Omental fat pad (tissue), 4 donors: Measurements from ENCODE around the gene TMA16. TPM values are rescaled to one million over a fixed set of nuclear protein-coding genes. Genes with fewer than 3 reads are reported as not detected.
"Not testable (repeated sequence)": the region's sequence is repeated elsewhere in the genome, so short reads cannot be mapped to it uniquely, and the experiment has no call there.

ENCODE experiments used
- ATAC-seq: fragments of 150-250 bp; one replicate; pipeline ENCODE4 v1.9.1; 2016; ENCODE audit warnings: mild to moderate bottlenecking, moderate library complexity; ENCODE audit not compliant: low FRiP score
- DNase-seq: peaks from one replicate; pipeline ENCODE4 v3.0.0-alpha.2; 2019; ENCODE audit warnings: low spot score
- CTCF ChIP-seq, 3 donors: fragments of 450-650 bp; IDR thresholded peaks; one replicate each; pipeline ENCODE4 v1.5.1; 2016 to 2017; ENCODE audit warnings: antibody characterized with exemption in 3 of 3, mild to moderate bottlenecking in 3 of 3, moderate library complexity in 2 of 3
- total RNA-seq, 4 donors: library from RNA; depleted of rRNA; stranded (reverse); fragments of >200 nt; gene quantifications; one replicate each; pipeline ENCODE4 v1.1.0, GENCODE V29; 2016

Gene TMA16
- total RNA-seq, 4 donors from 2014 or later, result 14.7 to 30.8 (median 26.6) TPM

- no peak for ATAC-seq
- DNase-seq, result no peak
- no peak for TF ChIP-seq CTCF (IDR thresholded peaks at IDR 0.05)
Observed at GRCh38 chr4:163536091-163536490, 41.6 kb downstream of the TMA16 start.

- ATAC-seq, result no peak
- TF ChIP-seq CTCF (IDR thresholded peaks at IDR 0.05), result no peak
- no peak for DNase-seq
Observed at GRCh38 chr4:163537114-163537513, 42.6 kb downstream of the TMA16 start.

GRCh38 chr4:163538820-163539219 lies 44.3 kb downstream of the TMA16 start:
- ATAC-seq, DNase-seq: not testable (repeated sequence)

GRCh38 chr4:163540448-163540847 lies 46.0 kb downstream of the TMA16 start:
- no peak for TF ChIP-seq CTCF (IDR thresholded peaks at IDR 0.05)
- ATAC-seq (no peak), DNase-seq (no peak)

DNA sequence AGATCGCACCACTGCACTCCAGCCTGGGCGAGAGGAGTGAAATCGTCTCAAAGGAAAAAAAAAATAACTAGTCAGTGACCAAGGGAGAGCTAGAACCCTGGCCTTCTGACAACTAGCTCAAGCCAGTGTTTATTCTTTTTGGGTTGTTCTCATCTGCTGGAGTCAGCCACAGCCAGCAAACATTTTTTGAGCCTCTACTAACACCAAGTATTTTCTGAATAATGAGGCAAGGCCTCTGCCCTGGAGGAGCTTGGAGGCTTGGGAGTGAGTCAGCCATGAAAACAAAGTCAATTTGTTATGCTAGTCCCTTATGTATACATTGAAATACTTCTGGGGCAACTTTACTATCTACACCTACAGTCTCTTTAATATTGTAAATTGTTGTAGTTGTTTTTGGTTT lies 46.5 kb downstream of the TMA16 start:
- DNase-seq (no peak), ATAC-seq (no peak)
- no peak for TF ChIP-seq CTCF (IDR thresholded peaks at IDR 0.05)

GRCh38 chr4:163542275-163542674 lies 47.8 kb downstream of the TMA16 start:
- ATAC-seq (no peak), DNase-seq (no peak)
- no peak for TF ChIP-seq CTCF (IDR thresholded peaks at IDR 0.05)

DNA sequence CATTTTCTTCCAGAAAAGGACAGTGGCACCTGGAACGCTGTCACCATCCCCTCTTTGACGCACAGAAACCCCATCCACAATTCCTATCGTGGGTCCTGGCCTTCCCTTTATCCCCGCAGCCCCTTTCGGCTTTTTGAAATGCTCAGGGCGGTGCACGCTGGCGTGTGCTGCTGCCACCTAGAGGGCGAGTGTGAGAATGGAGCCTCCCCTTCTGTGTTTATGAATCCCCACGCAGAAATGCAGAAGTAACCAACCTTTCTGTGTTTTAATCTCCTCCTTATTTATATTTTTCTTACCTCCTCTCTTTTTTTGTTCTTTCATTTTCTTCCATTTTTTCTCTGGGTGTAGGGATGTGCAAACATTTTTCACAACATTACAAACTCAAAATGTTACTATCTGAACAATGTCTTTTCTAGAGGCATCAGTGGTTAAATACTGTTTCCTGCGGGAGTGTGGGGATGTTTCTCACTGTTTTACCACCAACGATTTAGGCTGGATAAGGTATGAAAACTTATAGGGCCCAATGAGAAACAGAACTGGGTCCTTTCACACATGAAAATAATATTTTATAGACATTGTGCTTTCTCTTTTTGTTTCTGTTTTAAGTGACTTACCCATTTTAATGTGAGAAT lies 50.0 kb downstream of the TMA16 start:
- DNase-seq (no peak), ATAC-seq (peak; percentile 60)
- peak in 1 of 3 donors; percentile 20 for TF ChIP-seq CTCF (IDR thresholded peaks at IDR 0.05)
